Mesenchymal stem cell (in vitro differentiated cells and primary cell): ENCODE measurements around the gene EXOC3L1.

Source experiments
- DNase-seq: peaks from one replicate; pipeline ENCODE4 v3.0.0-alpha.2; 2013
- H2AFZ ChIP-seq: one replicate; pipeline ENCODE4 v1.6.1; 2013; ENCODE audit warnings: low read depth, mild to moderate bottlenecking, control low read depth, inconsistent platforms, low read length, moderate library complexity
- H2AK5ac ChIP-seq: 2 replicates; pipeline ENCODE4 v1.6.1; 2013; ENCODE audit warnings: low read length, moderate library complexity, mild to moderate bottlenecking, inconsistent platforms; ENCODE audit not compliant: severe bottlenecking
- H2BK120ac ChIP-seq: one replicate; pipeline ENCODE4 v1.6.1; 2013; ENCODE audit warnings: low read depth, mild to moderate bottlenecking, inconsistent platforms, low read length, moderate library complexity
- H2BK12ac ChIP-seq, 2 experiments: one replicate each; pipeline ENCODE4 v1.6.1; 2013; ENCODE audit warnings: inconsistent platforms in 2 of 2, low read length in 2 of 2, mild to moderate bottlenecking in 2 of 2, moderate library complexity in 2 of 2, control low read depth in 1 of 2
- H2BK15ac ChIP-seq: one replicate; pipeline ENCODE4 v1.6.1; 2013; ENCODE audit warnings: mild to moderate bottlenecking, low read depth, inconsistent platforms; ENCODE audit not compliant: poor library complexity, severe bottlenecking
- H2BK5ac ChIP-seq: 2 replicates; pipeline ENCODE4 v1.6.1; 2013; ENCODE audit warnings: low read depth, mild to moderate bottlenecking, low read length, control low read depth, inconsistent platforms; ENCODE audit not compliant: poor library complexity, severe bottlenecking
- H3K14ac ChIP-seq, 2 experiments: one replicate each; pipeline ENCODE4 v1.6.1; 2013; ENCODE audit warnings: inconsistent platforms in 2 of 2, low read length in 2 of 2, control low read depth in 1 of 2, mild to moderate bottlenecking in 1 of 2, moderate library complexity in 1 of 2
- H3K18ac ChIP-seq, 2 experiments: one replicate each; pipeline ENCODE4 v1.6.1; 2013; ENCODE audit warnings: inconsistent platforms in 2 of 2, low read length in 2 of 2, control low read depth in 1 of 2, low read depth in 1 of 2, mild to moderate bottlenecking in 1 of 2
- H3K23ac ChIP-seq, 2 experiments: one replicate each; pipeline ENCODE4 v1.6.1; 2013; ENCODE audit warnings: inconsistent platforms in 2 of 2, low read length in 2 of 2, mild to moderate bottlenecking in 2 of 2, moderate library complexity in 2 of 2, control low read depth in 1 of 2
- H3K27ac ChIP-seq: 2 replicates; pipeline ENCODE4 v1.5.1; 2013; ENCODE audit warnings: mild to moderate bottlenecking, moderate library complexity, low read length, control low read depth, inconsistent platforms; ENCODE audit not compliant: poor library complexity, severe bottlenecking
- H3K27me3 ChIP-seq, 2 experiments: 2 replicates each; pipeline versions ENCODE4 v1.6.1 to v1.7.0; 2013; ENCODE audit warnings: low read length in 2 of 2, mild to moderate bottlenecking in 2 of 2, moderate library complexity in 2 of 2, control low read depth in 1 of 2, inconsistent platforms in 1 of 2; ENCODE audit not compliant: control insufficient read depth in 1 of 2, insufficient read depth in 1 of 2
- H3K36me3 ChIP-seq, 2 experiments: 2 replicates each; pipeline versions ENCODE4 v1.6.1 to v1.7.0; 2013; ENCODE audit warnings: low read length in 2 of 2, control low read depth in 1 of 2, inconsistent platforms in 1 of 2, low read depth in 1 of 2, mild to moderate bottlenecking in 1 of 2; ENCODE audit not compliant: insufficient read depth in 2 of 2, control insufficient read depth in 1 of 2
- H3K4ac ChIP-seq, 2 experiments: one replicate each; pipeline ENCODE4 v1.6.1; 2013; ENCODE audit warnings: inconsistent platforms in 2 of 2, low read length in 2 of 2, mild to moderate bottlenecking in 2 of 2, moderate library complexity in 2 of 2, control low read depth in 1 of 2, low read depth in 1 of 2
- H3K4me1 ChIP-seq: 2 replicates; pipeline ENCODE4 v1.6.1; 2013; ENCODE audit warnings: low read depth, low read length, control low read depth; ENCODE audit not compliant: control insufficient read depth, insufficient read depth
- H3K4me2 ChIP-seq: 2 replicates; pipeline ENCODE4 v1.6.1; 2013; ENCODE audit warnings: low read length, mild to moderate bottlenecking, inconsistent platforms; ENCODE audit not compliant: poor library complexity, severe bottlenecking
- H3K4me3 ChIP-seq, 2 experiments: 2 replicates each; pipeline versions ENCODE4 v1.5.1 to v1.7.0; 2013; ENCODE audit warnings: low read length in 2 of 2, mild to moderate bottlenecking in 2 of 2, control low read depth in 1 of 2, low read depth in 1 of 2; ENCODE audit not compliant: insufficient read depth in 1 of 2
- H3K79me1 ChIP-seq: replicated peaks from 2 replicates; pipeline ENCODE4 v1.6.1; 2013; ENCODE audit warnings: mild to moderate bottlenecking, control low read depth, low read length, inconsistent platforms; ENCODE audit not compliant: poor library complexity, severe bottlenecking
- H3K9ac ChIP-seq: 2 replicates; pipeline ENCODE4 v1.7.0; 2013; ENCODE audit warnings: mild to moderate bottlenecking, low read length, moderate library complexity
- H3K9me3 ChIP-seq: 2 replicates; pipeline ENCODE4 v1.7.0; 2013; ENCODE audit warnings: mild to moderate bottlenecking, low read length; ENCODE audit not compliant: control insufficient read depth
- H4K8ac ChIP-seq: one replicate; pipeline ENCODE4 v1.6.1; 2013; ENCODE audit warnings: inconsistent platforms, mild to moderate bottlenecking, low read length, moderate library complexity
- H4K91ac ChIP-seq: one replicate; pipeline ENCODE4 v1.6.1; 2013; ENCODE audit warnings: mild to moderate bottlenecking, low read length, inconsistent platforms
- WGBS: methylation state at CpG from one replicate; pipeline ENCODE4 v1.1.7; 2013; ENCODE audit warnings: mixed read lengths; 5-methylcytosine and 5-hydroxymethylcytosine counted together

The EXOC3L1 gene

DNA sequence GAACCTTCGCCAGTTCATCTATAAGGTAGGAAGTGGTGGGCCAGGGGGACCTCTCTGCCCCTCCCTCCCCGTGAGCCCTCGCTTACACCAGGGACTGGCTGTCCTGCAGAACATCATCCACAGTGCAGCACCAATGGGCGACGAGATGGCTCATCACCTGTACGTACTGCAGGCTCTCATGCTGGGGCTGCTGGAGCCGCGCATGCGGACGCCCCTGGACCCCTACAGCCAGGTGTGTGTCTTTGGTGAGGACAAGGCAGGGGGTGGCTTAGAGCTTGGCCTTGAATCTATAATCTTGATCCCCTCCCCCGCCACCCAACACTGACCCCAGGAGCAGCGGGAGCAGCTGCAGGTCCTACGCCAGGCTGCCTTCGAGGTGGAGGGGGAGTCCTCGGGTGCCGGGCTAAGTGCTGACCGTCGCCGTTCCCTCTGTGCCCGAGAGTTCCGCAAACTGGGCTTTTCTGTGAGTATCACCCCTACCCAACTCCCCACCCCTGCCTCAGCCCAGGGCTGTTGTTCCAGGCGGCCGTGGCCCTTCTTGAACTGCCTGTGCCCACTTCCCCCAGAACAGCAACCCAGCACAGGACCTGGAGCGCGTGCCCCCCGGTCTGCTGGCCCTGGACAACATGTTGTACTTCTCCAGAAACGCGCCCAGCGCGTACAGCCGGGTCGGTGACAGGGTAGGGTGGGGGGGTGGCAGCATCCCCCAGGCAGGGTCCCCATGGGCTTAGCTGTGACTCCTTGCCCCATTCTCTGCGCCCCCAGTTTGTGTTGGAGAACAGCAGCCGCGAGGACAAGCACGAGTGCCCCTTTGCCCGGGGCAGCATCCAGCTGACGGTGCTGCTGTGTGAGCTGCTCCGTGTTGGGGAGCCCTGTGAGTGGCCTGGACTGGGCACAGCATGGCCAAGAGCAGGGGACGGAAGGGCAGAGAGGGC is 11.7 kb upstream of the EXOC3L1 start:
- no peak overlapping the region for H4K91ac ChIP-seq
- DNase-seq: no peak
- no peak overlapping the region for H3K4me2 ChIP-seq
- no peak overlapping the region for H3K9ac ChIP-seq
- no peak overlapping the region for H2BK12ac ChIP-seq
- H3K27ac ChIP-seq: no peak overlapping the region
- H2BK5ac ChIP-seq: no peak overlapping the region
- no peak overlapping the region for H3K18ac ChIP-seq
- H2BK15ac ChIP-seq: no peak overlapping the region
- H3K79me1 ChIP-seq: peaks cover 14% of the 10 kb centered on the region
- whole genome bisulfite sequencing: 96% methylated on average over 39 of the region's 40 CpGs
- no peak overlapping the region for H3K4me3 ChIP-seq
- peaks cover 20% of the 10 kb centered on the region for H3K4me1 ChIP-seq
- H3K23ac ChIP-seq: no peak overlapping the region
- no peak overlapping the region for H2AK5ac ChIP-seq
- H3K27me3 ChIP-seq: no peaks in the 10 kb centered on the region
- peaks cover 24 to 78% of the 10 kb centered on the region in 2 experiments for H3K36me3 ChIP-seq
- H3K4ac ChIP-seq: peak overlapping the region in 1 of 2 experiments; percentile 2
- H2BK120ac ChIP-seq: no peak overlapping the region
- no peak overlapping the region for H4K8ac ChIP-seq
- no peak overlapping the region for H3K14ac ChIP-seq
- H3K9me3 ChIP-seq: no peaks in the 10 kb centered on the region
- no peak overlapping the region for H2AFZ ChIP-seq

DNA sequence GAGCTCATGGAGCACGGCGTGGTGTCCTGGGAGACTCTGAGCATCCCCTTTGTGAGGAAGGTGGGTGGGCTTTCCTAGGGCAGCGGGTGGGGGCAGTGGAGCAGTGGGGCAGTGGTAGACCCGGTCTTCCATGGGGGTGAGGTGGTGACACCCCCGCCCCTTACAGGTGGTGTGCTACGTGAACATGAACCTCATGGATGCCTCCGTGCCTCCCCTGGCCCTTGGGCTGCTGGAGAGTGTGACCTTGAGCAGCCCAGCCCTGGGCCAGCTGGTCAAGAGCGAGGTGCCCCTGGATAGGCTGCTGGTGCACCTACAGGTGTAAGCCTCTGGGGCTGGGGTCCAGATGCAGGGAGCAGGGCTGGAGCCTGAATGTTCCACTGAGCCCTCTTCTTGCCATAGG is 10.6 kb upstream of the EXOC3L1 start:
- H3K23ac ChIP-seq: no peak overlapping the region
- no peak overlapping the region for H2BK15ac ChIP-seq
- H3K36me3 ChIP-seq: peaks cover 36 to 90% of the 10 kb centered on the region in 2 experiments
- H2AK5ac ChIP-seq: no peak overlapping the region
- no peak overlapping the region for H3K18ac ChIP-seq
- H3K14ac ChIP-seq: no peak overlapping the region
- no peak overlapping the region for H3K4ac ChIP-seq
- no peak overlapping the region for H2BK12ac ChIP-seq
- H3K9me3 ChIP-seq: no peaks in the 10 kb centered on the region
- no peak overlapping the region for H2AFZ ChIP-seq
- H3K79me1 ChIP-seq: peaks cover 23% of the 10 kb centered on the region
- no peak overlapping the region for H2BK120ac ChIP-seq
- 98% methylated on average over 8 of the region's 8 CpGs for WGBS
- no peaks in the 10 kb centered on the region for H3K27me3 ChIP-seq
- DNase-seq: no peak
- no peak overlapping the region for H3K4me2 ChIP-seq
- H3K4me3 ChIP-seq: no peak overlapping the region
- H2BK5ac ChIP-seq: no peak overlapping the region
- H3K27ac ChIP-seq: no peak overlapping the region
- H4K91ac ChIP-seq: peak overlapping the region; percentile 70
- no peak overlapping the region for H3K9ac ChIP-seq
- peaks cover 19% of the 10 kb centered on the region for H3K4me1 ChIP-seq
- H4K8ac ChIP-seq: no peak overlapping the region

DNA sequence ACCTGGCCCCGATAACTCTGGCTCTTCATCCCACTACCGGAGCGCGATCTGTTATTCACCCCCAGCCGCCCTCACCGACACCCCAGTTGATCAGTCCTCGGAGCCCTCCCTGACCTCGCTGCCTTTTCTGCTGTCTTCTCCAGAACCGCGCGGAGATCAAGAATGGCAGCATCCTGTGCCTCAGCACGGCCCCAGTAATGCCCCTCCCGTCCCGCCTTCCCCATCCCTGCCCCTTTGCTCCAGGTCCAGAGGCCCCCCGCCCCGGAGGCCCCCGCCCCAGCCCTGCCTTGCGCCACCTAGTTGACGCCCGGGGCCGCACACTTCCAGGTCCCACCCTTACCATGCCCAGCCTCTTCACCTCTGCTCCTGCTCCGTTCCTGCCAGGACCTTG is 9.9 kb upstream of the EXOC3L1 start:
- Histone ChIP-seq H3K36me3 (peaks cover 43 to 96% of the 10 kb centered on the region in 2 experiments), H3K4me2 (no peak overlapping the region), H4K91ac (no peak overlapping the region), H3K27me3 (no peaks in the 10 kb centered on the region), H2BK15ac (no peak overlapping the region), H4K8ac (peak overlapping the region; percentile 29), H3K14ac (no peak overlapping the region), H3K27ac (no peak overlapping the region), H2BK120ac (no peak overlapping the region), H3K4me1 (peaks cover 19% of the 10 kb centered on the region), H2BK5ac (no peak overlapping the region), H3K4ac (no peak overlapping the region), H2AK5ac (no peak overlapping the region), H3K23ac (no peak overlapping the region), H3K9ac (no peak overlapping the region), H2AFZ (no peak overlapping the region), H3K79me1 (peaks cover 27% of the 10 kb centered on the region), H3K9me3 (no peaks in the 10 kb centered on the region), H3K18ac (no peak overlapping the region), H2BK12ac (no peak overlapping the region), H3K4me3 (no peak overlapping the region)
- no peak for DNase-seq
- WGBS: 62% methylated on average over 16 of the region's 22 CpGs

DNA sequence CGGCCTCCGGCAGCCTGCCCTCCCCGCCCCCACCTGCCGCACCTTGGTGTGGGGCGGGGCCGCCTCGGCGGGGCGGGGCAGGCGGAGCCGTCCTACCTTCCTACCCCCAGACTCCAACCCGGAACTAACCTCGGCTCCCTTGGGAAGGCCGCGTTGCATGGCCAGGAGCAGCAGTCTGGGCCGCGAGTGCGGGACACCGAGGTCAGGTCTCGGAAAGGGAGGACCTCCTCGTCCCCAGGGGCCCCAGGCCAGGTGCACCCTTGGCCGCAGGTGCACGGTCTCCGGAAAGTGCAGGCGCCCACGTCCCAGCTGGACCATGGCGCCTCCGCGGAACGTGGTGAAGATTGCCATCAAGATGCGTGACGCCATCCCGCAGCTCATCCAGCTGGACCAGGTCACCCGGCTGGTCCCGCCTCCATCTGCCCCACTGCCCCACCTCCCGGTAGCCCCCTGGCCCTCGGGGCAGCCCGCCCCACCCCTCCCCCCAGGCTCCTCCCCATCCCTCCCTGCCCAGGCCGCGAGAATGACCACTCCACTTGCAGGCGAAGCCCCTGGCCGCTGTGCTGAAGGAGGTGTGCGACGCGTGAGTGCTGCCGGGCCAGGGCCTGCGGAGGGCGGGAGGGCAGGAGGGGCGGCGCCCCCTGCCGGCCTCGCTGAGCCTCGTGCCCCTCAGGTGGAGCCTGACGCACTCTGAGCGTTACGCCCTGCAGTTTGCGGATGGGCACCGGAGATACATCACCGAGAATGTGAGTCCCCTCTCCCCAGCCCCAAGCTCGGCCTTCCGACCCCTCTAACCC is 9.3 kb upstream of the EXOC3L1 start, which contains the start of gene ELMO3:
ELMO3 (plus strand) TSS at position 121 of the 797 bp plus-strand sequence; CDS start at position 317, 196 bp downstream.
- peak within 1 kb of the TSS in 1 of 2 experiments; percentile 41 for H3K4ac ChIP-seq
- H3K27me3 ChIP-seq: no peaks in the 10 kb centered on the region

More for the DNA sequence above, 9.3 kb upstream of the EXOC3L1 start, which contains the start of gene ELMO3:
- Histone ChIP-seq H3K9me3 (no peaks in the 10 kb centered on the region), H3K4me3 (no peak within 1 kb of the TSS), H3K79me1 (peaks cover 33% of the 10 kb centered on the region), H3K14ac (no peak within 1 kb of the TSS), H3K36me3 (peaks cover 49 to 96% of the 10 kb centered on the region in 2 experiments), H2BK120ac (no peak within 1 kb of the TSS), H3K4me2 (no peak within 1 kb of the TSS), H3K4me1 (peaks cover 20% of the 10 kb centered on the region), H2AK5ac (no peak within 1 kb of the TSS), H3K27ac (no peak within 1 kb of the TSS), H4K91ac (peak within 1 kb of the TSS; percentile 46), H3K18ac (no peak within 1 kb of the TSS), H2BK12ac (no peak within 1 kb of the TSS), H4K8ac (peak within 1 kb of the TSS; percentile 39), H2AFZ (no peak within 1 kb of the TSS), H2BK15ac (no peak within 1 kb of the TSS), H2BK5ac (no peak within 1 kb of the TSS), H3K23ac (no peak within 1 kb of the TSS), H3K9ac (peak within 1 kb of the TSS; percentile 25)
- DNase-seq: no peak
- 58% methylated on average over 55 of the region's 61 CpGs for WGBS
